Mammary epithelial cell (primary cell): ENCODE measurements around the gene ABCC4.

Source experiments
- CTCF ChIP-seq, 2 donors: IDR thresholded peaks in 1 of 2; conservative IDR thresholded peaks in 1 of 2; 2 replicates each; pipeline ENCODE4 v1.5.1; 2011 to 2012; ENCODE audit warnings: inconsistent platforms in 2 of 2, low read length in 2 of 2, mild to moderate bottlenecking in 2 of 2, control low read depth in 1 of 2, low read depth in 1 of 2; ENCODE audit not compliant: insufficient read depth in 1 of 2; ENCODE audit errors: extremely low read depth in 1 of 2
- EZH2 ChIP-seq: IDR thresholded peaks from 2 replicates; pipeline ENCODE4 v1.6.1; 2012; ENCODE audit warnings: low read length, inconsistent platforms, borderline replicate concordance

- TF ChIP-seq CTCF (conservative IDR thresholded peaks at IDR 0.05 in 1 of 2, IDR thresholded peaks at IDR 0.05 in 1 of 2; ENCODE audit: extremely low read depth in 1 of 2, insufficient read depth in 1 of 2, low read depth in 1 of 2, low read length in 2 of 2): no peak
- TF ChIP-seq EZH2: no peak
These were observed 730 bp upstream of the ABCC4 start for GRCh38 chr13:95301968-95302393.
